Tibial artery (tissue), 4 donors: ENCODE results near the gene PRODH2.
"Not testable (repeated sequence)": the region's sequence is repeated elsewhere in the genome, so short reads cannot be mapped to it uniquely, and the experiment has no call there.

Experiments used
- DNase-seq, 2 donors: peaks; one replicate each; pipeline ENCODE4 v3.0.0-alpha.2; 2019
- H3K27ac ChIP-seq, 2 donors: fragments of 200-600 bp; sonication (generic) in 1 of 2; 1 replicate in 1 of 2; 2 replicates in 1 of 2; pipeline ENCODE4 v1.5.1; 2018 to 2019; ENCODE audit warnings: mild to moderate bottlenecking in 1 of 2
- H3K27me3 ChIP-seq, 2 donors: fragments of 200-600 bp; sonication (generic) in 1 of 2; one replicate each; pipeline versions ENCODE4 v1.5.1 to v1.6.0; 2016 to 2019
- H3K36me3 ChIP-seq, 3 donors: fragments of 200-600 bp; sonication (generic) in 2 of 3; one replicate each; pipeline ENCODE4 v1.5.1; 2016 to 2019; ENCODE audit warnings: mild to moderate bottlenecking in 2 of 3
- H3K4me1 ChIP-seq, 4 donors: fragments of 200-600 bp; sonication (generic) in 2 of 4; 1 replicate in 3 of 4; 2 replicates in 1 of 4; pipeline ENCODE4 v1.5.1; 2016 to 2019
- H3K4me3 ChIP-seq, 2 donors: fragments of 200-600 bp; sonication (generic) in 1 of 2; 1 replicate in 1 of 2; 2 replicates in 1 of 2; pipeline ENCODE4 v1.5.1; 2018 to 2019; ENCODE audit warnings: mild to moderate bottlenecking in 2 of 2
- H3K9me3 ChIP-seq, 3 donors: fragments of 200-600 bp; sonication (generic) in 1 of 3; one replicate each; pipeline ENCODE4 v1.5.1; 2016 to 2019
- intact Hi-C: fragments of 100-400 bp; cut with DNase I; formaldehyde crosslinking; loops from one replicate; pipeline ENCODE4 v1.15.0; 2023; ENCODE audit warnings: low total_unique reads
- TF ChIP-seq, protein P1 (sequence below), 2 experiments: fragments of 200-600 bp in 1 of 2; fragments of 450-650 bp in 1 of 2; IDR thresholded peaks; one replicate each; pipeline ENCODE4 v1.5.1; 2017 to 2019; ENCODE audit warnings: antibody characterized with exemption in 2 of 2, mild to moderate bottlenecking in 1 of 2, moderate library complexity in 1 of 2

The PRODH2 gene

GRCh38 chr19:35796645-35797542 lies 15.8 kb downstream of the PRODH2 start:
- no peak for DNase-seq
- no peak overlapping the region for H3K4me3 ChIP-seq
- peaks cover 0 to 41% of the 10 kb centered on the region in 2 donors for H3K27me3 ChIP-seq
- H3K36me3 ChIP-seq = no peaks in the 10 kb centered on the region
- H3K9me3 ChIP-seq = no peaks in the 10 kb centered on the region
- no peak overlapping the region for H3K27ac ChIP-seq
- H3K4me1 ChIP-seq = no peaks in the 10 kb centered on the region
- intact Hi-C loops = no loop called here
- TF ChIP-seq, protein P1, sequence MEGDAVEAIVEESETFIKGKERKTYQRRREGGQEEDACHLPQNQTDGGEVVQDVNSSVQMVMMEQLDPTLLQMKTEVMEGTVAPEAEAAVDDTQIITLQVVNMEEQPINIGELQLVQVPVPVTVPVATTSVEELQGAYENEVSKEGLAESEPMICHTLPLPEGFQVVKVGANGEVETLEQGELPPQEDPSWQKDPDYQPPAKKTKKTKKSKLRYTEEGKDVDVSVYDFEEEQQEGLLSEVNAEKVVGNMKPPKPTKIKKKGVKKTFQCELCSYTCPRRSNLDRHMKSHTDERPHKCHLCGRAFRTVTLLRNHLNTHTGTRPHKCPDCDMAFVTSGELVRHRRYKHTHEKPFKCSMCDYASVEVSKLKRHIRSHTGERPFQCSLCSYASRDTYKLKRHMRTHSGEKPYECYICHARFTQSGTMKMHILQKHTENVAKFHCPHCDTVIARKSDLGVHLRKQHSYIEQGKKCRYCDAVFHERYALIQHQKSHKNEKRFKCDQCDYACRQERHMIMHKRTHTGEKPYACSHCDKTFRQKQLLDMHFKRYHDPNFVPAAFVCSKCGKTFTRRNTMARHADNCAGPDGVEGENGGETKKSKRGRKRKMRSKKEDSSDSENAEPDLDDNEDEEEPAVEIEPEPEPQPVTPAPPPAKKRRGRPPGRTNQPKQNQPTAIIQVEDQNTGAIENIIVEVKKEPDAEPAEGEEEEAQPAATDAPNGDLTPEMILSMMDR (IDR thresholded peaks at IDR 0.05) = no peak

- H3K9me3 ChIP-seq, H3K27ac ChIP-seq, H3K36me3 ChIP-seq, DNase-seq, H3K4me3 ChIP-seq, intact Hi-C loops, H3K4me1 ChIP-seq: not testable (repeated sequence)
- peaks cover 0 to 41% of the 10 kb centered on the region in 2 donors for H3K27me3 ChIP-seq
Measured at GRCh38 chr19:35795564-35795963, 17.1 kb downstream of the PRODH2 start.

DNA sequence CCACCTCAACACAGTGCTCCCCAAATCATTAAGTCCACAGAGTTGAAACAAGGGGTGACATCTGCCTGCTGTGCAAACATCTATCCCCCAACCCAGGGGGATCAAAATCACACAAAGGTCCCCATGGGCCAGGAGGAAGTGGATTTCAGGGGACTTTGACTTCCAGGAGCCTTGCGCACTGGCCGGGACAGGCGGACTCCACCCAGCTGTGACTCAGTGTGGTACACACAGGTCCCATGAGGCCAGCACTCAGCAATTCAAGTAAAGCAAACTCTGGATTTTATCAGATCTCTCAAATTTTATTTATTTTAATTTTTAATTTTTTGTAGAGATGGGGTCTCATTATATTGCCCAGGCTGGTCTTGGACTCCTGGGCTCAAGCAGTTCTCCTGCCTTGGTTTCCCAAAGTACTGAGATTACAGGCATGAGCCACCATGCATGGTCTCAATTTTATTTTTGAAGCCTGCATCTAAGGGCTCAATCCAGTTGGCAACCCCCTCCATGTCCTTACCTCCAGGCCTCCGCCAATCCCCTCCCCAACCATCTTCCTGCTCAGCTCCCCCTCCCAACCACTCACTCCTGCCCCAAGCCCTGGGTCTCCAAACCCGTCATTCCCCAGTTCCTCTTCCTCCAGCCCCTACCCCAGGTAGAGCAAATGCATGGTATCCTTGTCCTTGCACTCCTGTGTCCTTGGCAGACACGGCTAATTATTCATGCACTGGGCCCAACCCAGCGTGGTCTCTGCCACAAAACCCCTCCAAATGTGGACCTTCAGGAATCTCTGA lies 19.1 kb downstream of the PRODH2 start:
- Histone ChIP-seq H3K36me3 (no peaks in the 10 kb centered on the region), H3K4me3 (no peak overlapping the region), H3K27me3 (peaks cover 0 to 27% of the 10 kb centered on the region in 2 donors), H3K9me3 (no peaks in the 10 kb centered on the region), H3K27ac (no peak overlapping the region), H3K4me1 (no peaks in the 10 kb centered on the region)
- TF ChIP-seq, protein P1 (IDR thresholded peaks at IDR 0.05) = no peak
- intact Hi-C loops = no loop called here
- DNase-seq = no peak

- no peak overlapping the region for H3K4me3 ChIP-seq
- H3K27me3 ChIP-seq = peaks cover 0 to 20% of the 10 kb centered on the region in 2 donors
- no peak overlapping the region for H3K27ac ChIP-seq
- TF ChIP-seq, protein P1 (IDR thresholded peaks at IDR 0.05) = no peak
- DNase-seq = no peak
- H3K4me1 ChIP-seq = no peaks in the 10 kb centered on the region
- no peaks in the 10 kb centered on the region for H3K9me3 ChIP-seq
- peaks cover 0 to 4% (median 0%) of the 10 kb centered on the region in 3 donors for H3K36me3 ChIP-seq
- intact Hi-C loops = no loop called here
Measured at GRCh38 chr19:35792888-35793287, 19.8 kb downstream of the PRODH2 start.

GRCh38 chr19:35792312-35792711 lies 20.3 kb downstream of the PRODH2 start:
- DNase-seq = no peak
- Histone ChIP-seq H3K36me3 (peaks cover 0 to 9% (median under 1%) of the 10 kb centered on the region in 3 donors), H3K27me3 (peaks cover 0 to 15% of the 10 kb centered on the region in 2 donors), H3K27ac (no peak overlapping the region), H3K4me3 (no peak overlapping the region), H3K4me1 (no peaks in the 10 kb centered on the region), H3K9me3 (no peaks in the 10 kb centered on the region)
- intact Hi-C loops = no loop called here
- TF ChIP-seq, protein P1 (IDR thresholded peaks at IDR 0.05) = no peak

DNA sequence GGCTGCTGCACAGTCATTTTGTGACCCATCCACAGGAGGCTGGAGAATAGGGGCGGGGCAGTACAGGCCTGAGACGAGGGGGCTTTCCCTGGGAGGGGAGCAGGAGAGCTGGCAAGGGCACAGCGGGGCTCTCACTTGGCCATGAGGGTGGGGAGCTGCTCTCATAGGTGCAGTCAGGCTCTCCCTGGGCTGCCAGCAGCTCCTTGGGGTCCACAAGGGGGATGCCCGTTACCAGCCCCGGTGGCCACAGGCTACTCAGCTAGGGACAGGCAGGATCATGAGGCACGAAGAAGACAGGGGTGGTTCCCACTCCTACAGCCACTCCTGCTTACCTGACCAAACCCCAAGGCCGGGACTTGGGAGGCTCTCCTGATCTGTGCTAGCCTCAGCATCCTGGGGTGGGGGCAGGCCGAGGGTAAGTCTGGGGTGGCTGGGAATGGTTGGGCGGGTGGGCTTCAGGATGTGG lies 20.8 kb downstream of the PRODH2 start:
- H3K27me3 ChIP-seq = peaks cover 0 to 10% of the 10 kb centered on the region in 2 donors
- intact Hi-C loops = no loop called here

More for the DNA sequence above, 20.8 kb downstream of the PRODH2 start:
- Histone ChIP-seq H3K9me3 (no peaks in the 10 kb centered on the region), H3K27ac (no peak overlapping the region), H3K4me3 (no peak overlapping the region), H3K36me3 (peaks cover 0 to 14% (median 5%) of the 10 kb centered on the region in 3 donors), H3K4me1 (no peaks in the 10 kb centered on the region)
- TF ChIP-seq, protein P1 (IDR thresholded peaks at IDR 0.05) = no peak
- no peak for DNase-seq
